HCT116 (cell line): ENCODE data around the gene POU4F1. TPM values are rescaled to one million over a fixed set of nuclear protein-coding genes. Genes with fewer than 3 reads are reported as not detected.

Experiments
- ATAC-seq: fragments of 200-7000 bp; cut with Tn5 transposase; 2 replicates; pipeline ENCODE4 v1.9.1; 2020; ENCODE audit warnings: mild to moderate bottlenecking, moderate library complexity
- BruUV-seq: library from RNA; stranded (reverse); fragments of 400-500 nt; replicated peaks from 2 replicates; lab custom pipeline; 2021; lab: Mats Ljungman, UMichigan
- CTCF ChIA-PET: fragments of 300-600 bp; sonication (Branson Sonifier 250); formaldehyde crosslinking; loops from one replicate; lab custom pipeline; 2021; ENCODE audit warnings: antibody characterized with exemption; lab: Charles Lee
- POLR2A ChIA-PET: fragments of 300-600, 350-600 bp; sonication (Branson Sonifier 250); formaldehyde crosslinking; loops from one replicate; lab custom pipeline; 2021; ENCODE audit warnings: antibody characterized with exemption; lab: Charles Lee
- RAD21 ChIA-PET, 2 experiments: fragments of 300-600 bp; sonication (Branson Sonifier 250); formaldehyde crosslinking; loops; one replicate each; lab custom pipeline; 2023; ENCODE audit warnings: low total read pairs in 2 of 2; ENCODE audit not compliant: uncharacterized antibody in 2 of 2, unreplicated experiment in 2 of 2, low non-redundant PET in 1 of 2; lab: Charles Lee
- DNase-seq: peaks from one replicate; pipeline ENCODE4 v3.0.0-alpha.2; 2010; ENCODE audit warnings: low read depth, low spot score
- H2AFZ ChIP-seq: fragments of 200-600 bp; shearing (Covaris generic), sonication (generic); 2 replicates; pipeline ENCODE4 v1.6.1; 2017; ENCODE audit warnings: low read depth, mixed run types, mixed read lengths, antibody characterized with exemption, low read length; ENCODE audit not compliant: poor library complexity, severe bottlenecking
- H3K27ac ChIP-seq: 2 replicates; pipeline ENCODE4 v1.5.1; 2012; ENCODE audit warnings: low read depth, low read length
- H3K27me3 ChIP-seq: fragments of 200-600 bp; sonication (generic); 2 replicates; pipeline ENCODE4 v1.6.1; 2016; ENCODE audit warnings: mixed run types, low read length, mixed read lengths; ENCODE audit not compliant: insufficient read depth
- H3K36me3 ChIP-seq, 2 experiments: fragments of 200-500 bp in 1 of 2; fragments of 200-600 bp in 1 of 2; sonication (Bioruptor generic) in 1 of 2; sonication (generic) in 1 of 2; 2 replicates each; pipeline versions ENCODE4 v1.5.1 to v1.6.1; 2014 to 2016; ENCODE audit warnings: low read length in 2 of 2, inconsistent platforms in 1 of 2, mixed read lengths in 1 of 2, mixed run types in 1 of 2; ENCODE audit not compliant: insufficient read depth in 2 of 2, control insufficient read depth in 1 of 2
- H3K4me1 ChIP-seq, 2 experiments: fragments of 200-600 bp in 1 of 2; sonication (generic) in 1 of 2; 2 replicates each; pipeline versions ENCODE4 v1.5.1 to v1.6.1; 2012 to 2017; ENCODE audit warnings: low read length in 2 of 2, inconsistent platforms in 1 of 2, mild to moderate bottlenecking in 1 of 2, mixed read lengths in 1 of 2, mixed run types in 1 of 2, moderate library complexity in 1 of 2; ENCODE audit not compliant: insufficient read depth in 2 of 2, control insufficient read depth in 1 of 2
- H3K4me2 ChIP-seq: fragments of 200-600 bp; sonication (generic); 2 replicates; pipeline ENCODE4 v1.6.1; 2017; ENCODE audit warnings: mixed run types, low read length, mixed read lengths
- H3K4me3 ChIP-seq, 2 experiments: fragments of 200-600 bp in 1 of 2; sonication (generic) in 1 of 2; replicated peaks in 1 of 2; 2 replicates each; pipeline ENCODE4 v1.5.1; 2011 to 2016; ENCODE audit warnings: low read length in 2 of 2, control low read depth in 1 of 2, low read depth in 1 of 2, mild to moderate bottlenecking in 1 of 2, mixed read lengths in 1 of 2, mixed run types in 1 of 2
- H3K79me2 ChIP-seq: fragments of 200-600 bp; sonication (generic); 2 replicates; pipeline ENCODE4 v1.6.1; 2017; ENCODE audit warnings: mild to moderate bottlenecking, mixed run types, low read length, moderate library complexity, mixed read lengths; ENCODE audit not compliant: insufficient read depth
- H3K9ac ChIP-seq: fragments of 200-600 bp; sonication (generic); 2 replicates; pipeline ENCODE4 v1.6.1; 2016; ENCODE audit warnings: low read length, mixed read lengths
- H3K9me2 ChIP-seq: fragments of 200-600 bp; sonication (generic), shearing (Covaris generic); 2 replicates; pipeline ENCODE4 v1.6.1; 2017; ENCODE audit warnings: mixed run types, mild to moderate bottlenecking, moderate library complexity; ENCODE audit not compliant: insufficient read depth
- H3K9me3 ChIP-seq, 2 experiments: fragments of 200-500 bp in 1 of 2; fragments of 200-600 bp in 1 of 2; sonication (Bioruptor generic) in 1 of 2; sonication (generic) in 1 of 2; 2 replicates each; pipeline ENCODE4 v1.6.1; 2014 to 2017; ENCODE audit warnings: low read length in 2 of 2, mixed read lengths in 2 of 2, inconsistent platforms in 1 of 2, low read depth in 1 of 2, mild to moderate bottlenecking in 1 of 2, mixed run types in 1 of 2, moderate library complexity in 1 of 2; ENCODE audit not compliant: control insufficient read depth in 1 of 2, insufficient read depth in 1 of 2
- H4K20me1 ChIP-seq: fragments of 200-600 bp; sonication (generic), shearing (Covaris generic); 2 replicates; pipeline ENCODE4 v1.6.1; 2017; ENCODE audit warnings: mixed run types, mild to moderate bottlenecking, moderate library complexity; ENCODE audit not compliant: insufficient read depth
- CBX3 ChIP-seq: IDR thresholded peaks from 2 replicates; pipeline ENCODE4 v1.6.1; 2012; ENCODE audit warnings: low read depth
- CEBPB ChIP-seq: IDR thresholded peaks from 2 replicates; pipeline ENCODE4 v1.6.1; 2012; ENCODE audit warnings: low read depth
- EZH2phosphoT487 ChIP-seq: fragments of 200-600 bp; IDR thresholded peaks from 2 replicates; pipeline ENCODE4 v1.6.1; 2018; ENCODE audit warnings: antibody characterized with exemption, borderline replicate concordance
- FOSL1 ChIP-seq: IDR thresholded peaks from 2 replicates; pipeline ENCODE4 v1.6.1; 2012; ENCODE audit warnings: low read depth
- POLR2A ChIP-seq: IDR thresholded peaks from 2 replicates; pipeline ENCODE4 v1.7.0; 2011; ENCODE audit warnings: borderline replicate concordance; ENCODE audit not compliant: insufficient read depth, insufficient read length; ENCODE audit errors: extremely low read depth
- POLR2AphosphoS5 ChIP-seq: IDR thresholded peaks from 2 replicates; pipeline ENCODE4 v1.6.1; 2011; ENCODE audit warnings: mild to moderate bottlenecking, low read depth, low read length, moderate library complexity
- RAD21 ChIP-seq: IDR thresholded peaks from 2 replicates; pipeline ENCODE4 v1.6.1; 2012; ENCODE audit warnings: low read depth, mild to moderate bottlenecking
- SIN3A ChIP-seq: IDR thresholded peaks from 2 replicates; pipeline ENCODE4 v1.6.1; 2012; ENCODE audit warnings: low read depth
- SP1 ChIP-seq: IDR thresholded peaks from 2 replicates; pipeline ENCODE4 v1.6.1; 2012; ENCODE audit warnings: low read depth
- SRF ChIP-seq: IDR thresholded peaks from 2 replicates; pipeline ENCODE4 v1.6.1; 2012; ENCODE audit warnings: low read depth
- TCF7L2 ChIP-seq: IDR thresholded peaks from 2 replicates; pipeline ENCODE4 v1.7.0; 2011; ENCODE audit warnings: borderline replicate concordance, inconsistent platforms; ENCODE audit not compliant: insufficient read depth, insufficient read length; ENCODE audit errors: extremely low read depth
- YY1 ChIP-seq: IDR thresholded peaks from 2 replicates; pipeline ENCODE4 v1.6.1; 2011; ENCODE audit warnings: low read length, low read depth, moderate library complexity, mild to moderate bottlenecking; ENCODE audit not compliant: insufficient replicate concordance; ENCODE audit errors: extremely low read depth
- ZFX ChIP-seq: fragments of 450-650 bp; IDR thresholded peaks from 2 replicates; pipeline ENCODE4 v1.6.1; 2017
- ZNF274 ChIP-seq: fragments of 200-500 bp; sonication (Bioruptor generic); IDR thresholded peaks from 2 replicates; pipeline ENCODE4 v1.6.1; 2014; ENCODE audit warnings: mild to moderate bottlenecking, low read depth, low read length, inconsistent platforms
- intact Hi-C: fragments of 100-400 bp; cut with micrococcal nuclease; formaldehyde crosslinking; loops from 2 replicates; pipeline ENCODE4 v1.10.0; 2022
- total RNA-seq: library from RNA; stranded (reverse); gene quantifications from one replicate; pipeline ENCODE4 v1.2.1, GENCODE V29; 2021; ENCODE audit not compliant: unreplicated experiment
- TF ChIP-seq, protein P1 (sequence below): IDR thresholded peaks from 2 replicates; pipeline ENCODE4 v1.6.1; 2012
- TF ChIP-seq, protein P2 (sequence below): IDR thresholded peaks from 2 replicates; pipeline ENCODE4 v1.6.1; 2011; ENCODE audit warnings: mild to moderate bottlenecking, low read length, moderate library complexity; ENCODE audit not compliant: insufficient replicate concordance; ENCODE audit errors: extremely low read depth

Gene POU4F1
- total RNA-seq, 1 experiment from 2014 or later, result not detected

GRCh38 chr13:78632996-78633395 is 29.6 kb upstream of the POU4F1 start:
- POLR2A ChIA-PET, result no interaction called here
- no peaks in the 10 kb centered on the region for H3K4me1 ChIP-seq
- intact Hi-C loops, result no loop called here

More at GRCh38 chr13:78632996-78633395, 29.6 kb upstream of the POU4F1 start:
- H2AFZ ChIP-seq, result no peak overlapping the region
- ChIA-PET RAD21 (no interaction called here), CTCF (no interaction called here)
- no peaks in the 10 kb centered on the region for H3K9me2 ChIP-seq
- H3K4me3 ChIP-seq, result no peak overlapping the region
- no peak overlapping the region for H3K27ac ChIP-seq
- H3K27me3 ChIP-seq, result no peaks in the 10 kb centered on the region
- no peaks in the 10 kb centered on the region; the same call in 1 of the 2 replicates for H4K20me1 ChIP-seq
- no peak for DNase-seq
- TF ChIP-seq, protein P1, sequence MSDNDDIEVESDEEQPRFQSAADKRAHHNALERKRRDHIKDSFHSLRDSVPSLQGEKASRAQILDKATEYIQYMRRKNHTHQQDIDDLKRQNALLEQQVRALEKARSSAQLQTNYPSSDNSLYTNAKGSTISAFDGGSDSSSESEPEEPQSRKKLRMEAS, result no peak
- TF ChIP-seq CEBPB, result no peak
- TF ChIP-seq RAD21, result no peak
- no peak for TF ChIP-seq TCF7L2
- TF ChIP-seq ZFX, result no peak
- TF ChIP-seq CBX3, result no peak
- no peak for TF ChIP-seq YY1
- no peak for TF ChIP-seq ZNF274
- no peak for TF ChIP-seq FOSL1
- no peak for TF ChIP-seq EZH2phosphoT487
- TF ChIP-seq POLR2A, result no peak
- TF ChIP-seq SIN3A, result no peak
- TF ChIP-seq POLR2AphosphoS5, result no peak
- TF ChIP-seq SRF, result no peak
- TF ChIP-seq SP1, result no peak
- TF ChIP-seq, protein P2, sequence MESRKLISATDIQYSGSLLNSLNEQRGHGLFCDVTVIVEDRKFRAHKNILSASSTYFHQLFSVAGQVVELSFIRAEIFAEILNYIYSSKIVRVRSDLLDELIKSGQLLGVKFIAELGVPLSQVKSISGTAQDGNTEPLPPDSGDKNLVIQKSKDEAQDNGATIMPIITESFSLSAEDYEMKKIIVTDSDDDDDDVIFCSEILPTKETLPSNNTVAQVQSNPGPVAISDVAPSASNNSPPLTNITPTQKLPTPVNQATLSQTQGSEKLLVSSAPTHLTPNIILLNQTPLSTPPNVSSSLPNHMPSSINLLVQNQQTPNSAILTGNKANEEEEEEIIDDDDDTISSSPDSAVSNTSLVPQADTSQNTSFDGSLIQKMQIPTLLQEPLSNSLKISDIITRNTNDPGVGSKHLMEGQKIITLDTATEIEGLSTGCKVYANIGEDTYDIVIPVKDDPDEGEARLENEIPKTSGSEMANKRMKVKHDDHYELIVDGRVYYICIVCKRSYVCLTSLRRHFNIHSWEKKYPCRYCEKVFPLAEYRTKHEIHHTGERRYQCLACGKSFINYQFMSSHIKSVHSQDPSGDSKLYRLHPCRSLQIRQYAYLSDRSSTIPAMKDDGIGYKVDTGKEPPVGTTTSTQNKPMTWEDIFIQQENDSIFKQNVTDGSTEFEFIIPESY, result no peak
- no peak overlapping the region for H3K9ac ChIP-seq
- H3K36me3 ChIP-seq, result peaks cover 11 to 24% of the 10 kb centered on the region in 2 experiments
- H3K79me2 ChIP-seq, result peaks cover 10% of the 10 kb centered on the region; the same call in 1 of the 2 replicates
- H3K4me2 ChIP-seq, result no peak overlapping the region
- no peak for ATAC-seq
- no TSS peak for BruUV-seq
- H3K9me3 ChIP-seq, result no peaks in the 10 kb centered on the region
